Stimulated activated naive CD4-positive, alpha-beta T cell treated with Interleukin-2 at 50 U/mL for 16 hours (primary cell): ENCODE results near the gene ATXN10.
"Not testable (repeated sequence)": the region's sequence is repeated elsewhere in the genome, so short reads cannot be mapped to it uniquely, and the experiment has no call there.

ENCODE experiments used
- DNase-seq: peaks from one replicate; lab custom pipeline; 2025; lab: John Stamatoyannopoulos, UW

ATXN10 gene

DNA sequence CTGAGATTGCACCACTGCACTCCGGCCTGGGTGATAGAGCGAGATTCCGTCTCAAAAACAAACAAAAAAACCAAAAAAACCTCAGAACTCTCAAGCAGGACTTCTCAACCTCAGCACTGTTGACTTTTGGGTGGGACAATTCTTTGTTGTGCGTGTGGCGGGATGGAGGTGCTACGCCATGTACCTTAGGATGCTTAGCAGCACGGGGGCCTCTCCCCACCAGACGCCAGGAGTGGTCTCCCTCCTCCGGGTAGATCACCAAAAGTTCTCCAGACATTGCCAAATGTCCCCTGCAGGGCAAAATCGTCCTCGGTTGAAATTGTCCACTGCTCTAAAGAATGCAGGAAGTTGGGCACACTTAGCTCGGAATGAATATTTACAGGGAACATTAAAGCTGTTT is 26.9 kb upstream of the ATXN10 start:
- no peak for DNase-seq

DNA sequence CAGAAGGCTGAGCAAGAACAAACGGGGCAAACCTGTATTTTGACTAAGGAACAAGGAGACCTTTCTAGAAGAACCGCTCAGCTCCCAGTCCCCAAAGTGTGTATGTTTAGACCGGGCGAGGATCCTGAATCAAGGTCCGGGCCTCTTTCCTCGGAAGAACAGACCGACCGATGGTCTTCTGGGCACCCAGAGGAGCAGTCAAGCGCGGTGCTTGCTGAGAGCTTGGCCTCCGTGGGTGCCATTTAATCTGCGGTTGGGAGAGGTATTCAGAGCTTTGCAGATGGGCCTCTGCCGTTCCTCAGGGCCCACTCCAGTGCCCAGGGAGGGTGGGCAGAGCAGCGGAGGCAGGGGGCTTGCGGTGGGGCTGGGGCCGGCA is 26.5 kb upstream of the ATXN10 start:
- DNase-seq, result no peak

- DNase-seq, result peak; percentile 65
Measured at GRCh38 chr22:45645526-45646414, 25.9 kb upstream of the ATXN10 start.

DNA sequence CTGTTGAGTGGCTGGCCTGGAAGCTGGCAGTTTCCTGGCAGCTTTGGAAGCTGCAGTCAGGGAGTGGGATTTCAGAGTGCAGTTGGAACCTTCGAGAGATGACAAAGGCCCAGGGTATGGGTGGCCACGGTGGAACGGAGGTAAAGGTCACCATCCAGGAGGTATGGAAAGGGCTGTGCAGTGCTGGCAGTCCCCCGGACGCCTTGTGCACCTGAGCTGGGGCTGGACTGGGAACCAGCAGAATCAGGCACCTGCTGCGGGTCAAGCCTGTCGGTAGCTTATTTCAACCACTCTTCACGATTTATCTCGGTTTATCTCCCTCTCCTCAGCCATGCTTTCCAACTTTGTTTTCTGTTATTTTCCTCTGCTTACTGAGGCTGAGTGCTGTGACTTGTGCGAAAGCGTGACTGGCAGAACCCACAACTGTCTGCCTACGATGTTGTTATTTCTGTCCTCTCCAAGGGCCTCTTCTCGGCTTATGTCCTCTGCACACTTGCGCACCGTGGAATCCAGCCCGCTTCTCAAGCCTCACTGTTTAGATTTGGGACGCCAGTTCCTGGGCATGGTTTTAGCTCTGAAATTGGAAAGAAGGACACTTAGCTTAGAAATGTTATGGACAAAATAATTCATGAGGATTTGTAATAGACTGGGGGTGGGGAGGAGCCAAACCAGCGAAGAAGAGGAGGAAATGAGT is 24.0 kb upstream of the ATXN10 start:
- DNase-seq, result no peak

DNA sequence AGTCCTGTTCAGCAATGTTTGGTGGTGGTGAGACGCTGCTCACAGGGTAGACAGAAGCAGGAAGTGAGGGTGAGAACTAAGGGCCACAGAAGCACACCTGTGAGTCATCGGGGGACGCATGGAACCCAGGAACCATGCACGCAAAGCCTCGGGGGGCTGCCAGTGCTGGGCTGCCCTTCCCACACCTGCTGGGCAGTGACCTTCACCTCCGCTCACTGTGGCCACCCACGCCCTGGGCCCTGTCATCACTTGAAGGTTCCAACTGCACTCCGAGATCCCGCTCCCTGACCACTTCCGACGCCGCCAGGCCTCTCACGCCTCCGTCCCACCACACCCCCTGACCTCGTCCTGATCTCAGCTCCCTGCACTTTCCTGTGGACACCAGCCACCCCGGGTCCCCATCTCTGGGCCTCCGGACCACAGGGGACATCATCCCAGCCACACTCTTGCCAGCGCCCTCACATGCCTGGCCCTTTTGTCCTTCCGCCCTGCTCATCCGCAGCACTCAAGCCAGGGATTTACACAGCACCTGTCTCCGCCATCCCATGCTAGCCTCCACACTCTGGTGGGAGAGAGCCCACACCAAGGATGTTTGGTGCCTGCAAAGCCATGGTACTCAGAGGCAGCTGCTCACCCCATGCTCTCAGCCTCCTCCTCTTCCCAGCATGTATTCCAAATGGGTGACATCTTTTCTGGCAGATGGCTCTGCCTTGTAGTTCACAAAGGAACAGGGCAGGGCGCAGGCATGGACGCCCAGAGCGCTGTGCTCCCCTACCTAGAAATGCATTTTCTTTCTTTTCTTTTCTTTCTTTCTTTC is 23.1 kb upstream of the ATXN10 start:
- DNase-seq, result no peak

GRCh38 chr22:45649809-45650208 is 21.8 kb upstream of the ATXN10 start:
- no peak for DNase-seq

DNA sequence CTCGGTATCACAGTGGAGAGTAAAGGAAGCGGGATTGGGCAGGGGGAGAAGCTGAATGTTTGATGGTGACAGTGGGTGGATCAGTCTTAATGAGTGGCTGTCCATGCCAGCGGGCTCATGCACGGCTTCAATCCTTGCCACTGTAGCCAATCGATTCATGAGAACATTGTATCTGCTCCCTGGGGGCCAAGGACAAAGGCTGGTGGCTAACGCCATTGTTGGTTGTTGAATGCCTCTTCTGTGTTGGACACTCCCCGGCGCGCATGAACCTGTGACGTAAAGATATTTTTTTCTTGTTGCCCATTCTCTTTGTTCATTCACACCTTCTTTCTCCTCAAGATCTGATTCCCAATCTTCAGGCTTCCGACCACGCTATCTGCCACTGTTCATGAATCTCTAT is 20.9 kb upstream of the ATXN10 start:
- no peak for DNase-seq

- no peak for DNase-seq
Measured at GRCh38 chr22:45651931-45652528, 19.6 kb upstream of the ATXN10 start.

GRCh38 chr22:45656577-45656976 is 15.1 kb upstream of the ATXN10 start:
- no peak for DNase-seq

- DNase-seq, result no peak
Measured at GRCh38 chr22:45657701-45658100, 13.9 kb upstream of the ATXN10 start.

DNA sequence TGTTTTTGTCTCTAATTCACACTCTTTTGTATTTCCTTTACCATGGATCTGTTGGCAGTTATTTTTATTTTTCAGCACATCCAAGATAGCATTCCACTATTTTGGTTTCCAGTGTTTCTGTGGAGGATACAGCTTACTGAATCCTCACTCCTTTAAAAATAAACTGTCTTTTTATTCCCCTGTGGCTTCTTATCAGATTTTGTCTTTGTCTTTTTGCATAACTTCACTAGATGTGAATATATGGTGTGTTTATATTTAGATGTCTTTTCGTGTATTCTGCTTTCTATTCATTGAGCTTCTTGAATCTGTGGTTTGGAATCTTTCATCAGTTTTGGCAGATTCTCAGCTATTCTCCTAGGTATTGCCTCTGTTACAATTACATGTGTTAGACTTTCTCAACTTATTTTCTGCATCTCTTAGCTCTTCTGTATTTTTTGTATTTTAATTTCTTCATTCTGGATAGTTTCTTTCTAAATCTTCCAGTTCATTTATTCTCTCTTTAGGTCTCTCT is 7.4 kb upstream of the ATXN10 start:
- DNase-seq, result no peak

DNA sequence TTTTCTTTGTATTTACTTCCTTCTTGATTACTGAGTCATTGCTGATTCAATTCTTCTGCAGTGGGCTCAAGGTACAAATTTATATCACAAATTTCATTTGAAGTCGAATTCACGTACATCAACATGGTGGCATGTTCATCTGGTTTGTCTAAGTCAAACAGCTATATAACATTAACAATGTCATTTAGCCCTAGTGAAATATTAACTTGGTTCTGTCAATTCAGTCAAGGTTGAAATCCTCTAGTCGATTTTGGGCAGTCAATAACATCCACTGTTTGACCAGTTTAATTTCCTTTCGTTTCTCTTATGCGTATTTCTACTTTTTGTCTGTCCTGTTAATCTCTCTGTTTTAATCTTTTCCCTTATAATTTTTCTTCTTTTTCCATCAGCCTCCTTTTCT is 4.1 kb upstream of the ATXN10 start:
- DNase-seq, result no peak

DNA sequence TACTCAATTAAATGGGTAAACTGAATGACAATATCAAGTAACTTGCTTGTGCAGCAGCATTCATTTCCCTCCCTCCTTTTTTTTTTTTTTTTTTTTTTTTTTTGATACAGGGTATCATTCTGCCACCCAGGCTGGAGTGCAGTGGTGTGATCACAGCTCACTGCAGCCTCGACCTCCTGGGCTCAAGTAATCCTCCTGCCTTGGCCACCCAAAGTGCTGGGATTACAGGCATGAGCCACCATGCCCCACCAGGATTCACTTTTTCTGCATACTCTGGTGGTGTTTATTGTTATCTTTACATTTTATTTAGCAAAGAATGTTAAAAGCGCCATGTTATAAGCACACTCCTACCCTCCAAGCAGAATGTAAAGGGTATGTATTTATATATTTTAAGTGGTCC is 1.3 kb upstream of the ATXN10 start:
- not testable (repeated sequence) for DNase-seq

- DNase-seq, result no peak
Measured at GRCh38 chr22:45670981-45671782, 452 bp upstream of the ATXN10 start.

- no peak for DNase-seq
Measured at GRCh38 chr22:45672564-45673481, 1.2 kb downstream of the ATXN10 start.

GRCh38 chr22:45673482-45674175 is 2.0 kb downstream of the ATXN10 start:
- DNase-seq, result no peak

DNA sequence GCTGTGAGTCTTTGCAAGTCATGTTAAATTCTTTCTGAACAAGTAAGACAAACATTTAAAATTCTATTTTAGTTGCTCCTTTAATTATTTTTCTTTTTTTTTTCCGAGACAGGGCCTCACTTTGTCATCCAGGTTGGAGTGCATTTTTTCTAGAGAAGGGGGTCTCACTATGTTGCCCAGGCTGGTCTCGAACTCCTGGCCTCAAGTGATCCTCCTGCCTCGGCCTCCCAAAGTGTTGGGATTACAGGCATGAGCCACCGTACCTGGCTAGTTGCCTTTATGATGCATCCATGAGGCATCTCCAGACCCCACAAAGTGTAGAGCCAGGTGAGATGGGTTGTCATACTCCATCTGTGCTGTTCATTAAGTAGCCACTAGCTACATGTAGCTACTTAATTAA is 4.4 kb downstream of the ATXN10 start:
- no peak for DNase-seq

GRCh38 chr22:45677063-45677462 is 5.4 kb downstream of the ATXN10 start:
- no peak for DNase-seq
